Mesothelial cell of epicardium (in vitro differentiated cells): Measurements from ENCODE around the gene SLC4A5. TPM values are rescaled to one million over a fixed set of nuclear protein-coding genes. Genes with fewer than 3 reads are reported as not detected.
A peak's percentile ranks its signal among the peaks of the same experiment; 100 is the strongest.
"Not testable (repeated sequence)": the region's sequence is repeated elsewhere in the genome, so short reads cannot be mapped to it uniquely, and the experiment has no call there.

Experiments used
- DNase-seq, 2 experiments: peaks; one replicate each; pipeline ENCODE4 v3.0.0; 2021; ENCODE audit warnings: low spot score in 2 of 2; ENCODE audit not compliant: unreplicated experiment in 2 of 2
- H3K27ac Mint-ChIP-seq: 2 replicates; pipeline ENCODE4 v1.8.0; 2021; ENCODE audit warnings: mixed read lengths
- H3K27me3 Mint-ChIP-seq: 2 replicates; pipeline ENCODE4 v1.8.0; 2021; ENCODE audit warnings: low read depth, mixed read lengths
- H3K36me3 Mint-ChIP-seq: 2 replicates; pipeline ENCODE4 v1.8.0; 2021; ENCODE audit warnings: mixed read lengths
- H3K4me1 Mint-ChIP-seq: 2 replicates; pipeline ENCODE4 v1.8.0; 2021; ENCODE audit warnings: mixed read lengths
- H3K4me3 Mint-ChIP-seq: 2 replicates; pipeline ENCODE4 v1.8.0; 2021; ENCODE audit warnings: mild to moderate bottlenecking, moderate library complexity, mixed read lengths
- H3K9me3 Mint-ChIP-seq: 2 replicates; pipeline ENCODE4 v1.8.0; 2021; ENCODE audit warnings: mixed read lengths
- total RNA-seq: library from RNA; stranded (reverse); gene quantifications from 3 replicates; pipeline ENCODE4 v1.2.1, GENCODE V29; 2021
- TF ChIP-seq, protein P1 (sequence below): fragments of 200-600 bp; sonication (generic); IDR thresholded peaks from one replicate; pipeline ENCODE4 v1.5.0; 2021; ENCODE audit warnings: antibody characterized with exemption; ENCODE audit not compliant: unreplicated experiment

Gene SLC4A5
- total RNA-seq, 1 donor from 2014 or later = 9.3 TPM

DNA sequence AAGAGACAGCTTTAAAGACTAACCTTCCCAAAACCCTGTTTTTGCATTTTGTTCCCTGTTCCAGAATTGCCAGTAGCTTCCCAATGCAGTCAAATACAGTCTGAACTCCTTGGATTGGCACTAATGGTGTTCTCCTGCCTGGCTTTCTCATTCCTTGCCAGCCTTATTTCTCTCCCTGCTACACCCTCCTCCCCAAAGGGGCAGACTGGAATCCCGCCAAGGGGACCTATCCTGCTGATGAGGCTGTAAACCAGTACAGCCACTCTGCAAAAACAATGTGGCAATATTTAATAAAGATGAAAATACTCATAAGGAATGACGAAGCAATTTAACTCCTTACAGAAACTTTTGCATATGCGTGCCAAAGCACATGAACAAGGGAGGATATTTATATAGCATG, 4.5 kb upstream of the SLC4A5 start:
- no peaks in the 10 kb centered on the region for H3K9me3 Mint-ChIP-seq
- no peaks in the 10 kb centered on the region for H3K4me1 Mint-ChIP-seq
- no peaks in the 10 kb centered on the region for H3K36me3 Mint-ChIP-seq
- no peaks in the 10 kb centered on the region for H3K27me3 Mint-ChIP-seq
- H3K27ac Mint-ChIP-seq = no peak overlapping the region
- TF ChIP-seq, protein P1, sequence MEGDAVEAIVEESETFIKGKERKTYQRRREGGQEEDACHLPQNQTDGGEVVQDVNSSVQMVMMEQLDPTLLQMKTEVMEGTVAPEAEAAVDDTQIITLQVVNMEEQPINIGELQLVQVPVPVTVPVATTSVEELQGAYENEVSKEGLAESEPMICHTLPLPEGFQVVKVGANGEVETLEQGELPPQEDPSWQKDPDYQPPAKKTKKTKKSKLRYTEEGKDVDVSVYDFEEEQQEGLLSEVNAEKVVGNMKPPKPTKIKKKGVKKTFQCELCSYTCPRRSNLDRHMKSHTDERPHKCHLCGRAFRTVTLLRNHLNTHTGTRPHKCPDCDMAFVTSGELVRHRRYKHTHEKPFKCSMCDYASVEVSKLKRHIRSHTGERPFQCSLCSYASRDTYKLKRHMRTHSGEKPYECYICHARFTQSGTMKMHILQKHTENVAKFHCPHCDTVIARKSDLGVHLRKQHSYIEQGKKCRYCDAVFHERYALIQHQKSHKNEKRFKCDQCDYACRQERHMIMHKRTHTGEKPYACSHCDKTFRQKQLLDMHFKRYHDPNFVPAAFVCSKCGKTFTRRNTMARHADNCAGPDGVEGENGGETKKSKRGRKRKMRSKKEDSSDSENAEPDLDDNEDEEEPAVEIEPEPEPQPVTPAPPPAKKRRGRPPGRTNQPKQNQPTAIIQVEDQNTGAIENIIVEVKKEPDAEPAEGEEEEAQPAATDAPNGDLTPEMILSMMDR = no peak
- no peak overlapping the region for H3K4me3 Mint-ChIP-seq
- no peak for DNase-seq

DNA sequence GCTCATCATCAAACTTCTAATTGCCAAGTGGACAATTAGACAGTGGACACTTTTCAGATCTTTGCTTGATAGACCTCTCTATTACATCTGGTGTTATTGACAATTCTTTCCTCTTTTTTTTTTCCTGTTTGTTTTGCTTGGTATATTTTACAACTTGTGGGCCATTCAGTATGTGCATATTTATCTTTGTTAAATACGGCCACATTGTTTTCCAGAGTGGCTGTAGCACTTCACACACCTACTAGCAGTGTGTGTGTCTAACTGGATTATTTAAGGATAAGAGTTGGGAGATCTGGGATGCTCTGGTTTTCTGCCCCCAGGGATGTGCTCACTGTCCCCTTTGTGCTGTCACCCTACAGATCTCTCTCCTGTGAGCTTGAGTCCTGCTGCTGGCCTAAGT, 4.1 kb upstream of the SLC4A5 start:
- no peak for DNase-seq
- Mint-ChIP-seq H3K9me3 (no peaks in the 10 kb centered on the region), H3K4me3 (no peak overlapping the region), H3K4me1 (no peaks in the 10 kb centered on the region), H3K36me3 (no peaks in the 10 kb centered on the region), H3K27me3 (no peaks in the 10 kb centered on the region), H3K27ac (no peak overlapping the region)
- TF ChIP-seq, protein P1 = no peak

DNA sequence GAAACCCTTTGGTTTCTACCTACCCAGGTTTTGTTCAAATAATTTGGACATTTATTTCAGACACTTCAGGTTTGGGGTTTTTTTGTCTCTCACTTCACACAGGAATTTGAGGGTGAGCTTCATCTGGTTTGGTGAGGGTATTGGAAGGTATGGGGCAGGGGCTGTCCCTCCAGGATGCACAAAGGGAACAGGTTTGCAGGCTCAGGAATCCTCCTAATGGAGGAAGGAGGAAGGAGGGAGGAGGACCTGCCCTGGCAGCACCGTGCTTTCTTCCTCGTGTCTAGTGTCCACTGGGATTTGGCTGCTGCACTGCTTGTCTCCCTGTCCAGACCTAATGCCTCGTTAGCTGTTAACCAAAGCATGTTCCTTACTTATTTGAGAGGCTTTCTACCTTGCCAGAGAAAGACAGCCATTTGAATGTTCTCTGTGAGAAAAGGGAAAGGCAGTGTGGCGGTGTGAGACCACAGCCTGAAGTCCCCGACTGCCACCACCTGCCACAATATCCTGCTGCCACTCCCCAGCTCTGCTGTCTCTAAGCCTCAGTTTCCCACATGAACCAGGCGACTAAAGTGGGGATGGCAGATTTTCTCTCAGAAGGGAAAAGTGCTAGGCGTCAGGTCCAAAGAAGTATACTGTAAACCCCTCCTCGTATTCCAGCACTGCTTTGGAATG, 2.2 kb upstream of the SLC4A5 start:
- Mint-ChIP-seq H3K4me1 (no peaks in the 10 kb centered on the region), H3K36me3 (no peaks in the 10 kb centered on the region), H3K9me3 (no peaks in the 10 kb centered on the region), H3K4me3 (no peak overlapping the region), H3K27ac (no peak overlapping the region), H3K27me3 (peaks cover 2% of the 10 kb centered on the region)
- no peak for DNase-seq
- TF ChIP-seq, protein P1 = no peak

DNA sequence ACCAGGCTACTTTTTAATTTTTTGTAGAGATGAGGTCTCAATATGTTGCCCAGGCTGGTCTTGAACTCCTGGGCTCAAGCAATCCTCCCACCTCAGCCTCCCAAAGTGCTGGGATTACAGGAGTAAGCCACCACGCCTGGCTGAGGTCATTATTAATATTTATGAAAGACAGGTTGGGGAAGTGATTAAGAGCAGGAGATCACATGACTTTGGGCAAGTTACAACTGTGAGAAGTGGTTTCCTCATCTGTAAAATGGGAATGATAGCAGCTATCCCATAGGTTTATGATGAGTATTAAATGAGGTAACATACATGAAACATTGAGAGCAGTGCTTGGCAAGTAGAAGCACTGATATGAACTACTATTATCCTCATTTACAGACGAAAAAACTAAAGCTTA, 7.0 kb downstream of the SLC4A5 start:
- not testable (repeated sequence) for H3K36me3 Mint-ChIP-seq, H3K9me3 Mint-ChIP-seq, H3K4me1 Mint-ChIP-seq, H3K4me3 Mint-ChIP-seq, H3K27me3 Mint-ChIP-seq, DNase-seq, H3K27ac Mint-ChIP-seq

DNA sequence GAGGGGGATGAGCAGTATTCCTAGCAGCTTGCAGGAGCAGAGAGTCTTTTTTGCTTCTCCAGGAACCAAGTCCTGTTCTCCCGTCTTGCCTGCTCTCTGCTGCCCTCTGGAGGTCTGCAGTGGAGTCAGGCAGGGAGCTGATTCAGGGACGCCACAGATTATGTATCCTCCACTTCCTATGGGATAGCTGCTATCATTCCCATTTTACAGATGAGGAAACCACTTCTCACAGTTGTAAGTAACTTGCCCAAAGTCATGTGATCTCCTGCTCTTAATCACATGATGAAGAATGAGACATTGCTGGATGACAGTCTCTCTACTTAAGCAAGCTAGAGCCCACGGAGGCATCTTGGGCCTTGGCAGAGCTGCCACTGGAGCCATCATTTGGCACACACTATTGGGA, 8.3 kb downstream of the SLC4A5 start:
- peaks cover 3% of the 10 kb centered on the region for H3K9me3 Mint-ChIP-seq

DNA sequence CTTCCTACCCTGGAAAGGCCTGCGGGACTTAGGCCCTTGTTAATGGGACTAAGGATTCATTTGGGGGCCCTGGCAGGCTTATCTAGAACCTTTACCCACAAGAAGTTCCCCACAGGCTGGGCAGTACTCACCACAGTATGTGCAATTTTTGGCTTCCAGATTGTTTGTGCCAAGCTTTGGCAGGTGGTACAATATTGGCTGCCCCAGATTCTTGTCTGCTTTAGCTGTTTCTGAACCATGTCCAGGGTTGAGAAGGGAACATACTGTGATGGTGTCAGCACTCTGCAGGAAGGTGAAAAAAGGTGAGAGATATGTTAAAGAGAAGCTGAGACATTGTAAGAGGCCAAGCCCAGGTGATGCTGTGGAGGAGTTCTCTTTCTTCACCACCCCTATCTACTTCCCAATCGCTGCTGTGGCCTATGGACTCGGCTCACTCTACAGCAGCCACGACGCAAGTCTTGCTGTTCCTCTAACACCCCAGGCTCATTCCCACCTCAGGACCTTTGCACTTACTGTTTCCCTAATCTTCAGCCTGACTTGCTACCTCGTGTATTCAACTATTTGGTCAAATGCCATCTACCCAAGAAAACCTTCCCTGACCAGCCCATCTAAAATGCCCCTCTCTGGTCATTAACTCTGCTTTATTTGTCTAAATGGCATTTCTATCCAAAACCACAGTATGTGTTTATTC, 9.2 kb downstream of the SLC4A5 start:
- Mint-ChIP-seq H3K4me1 (no peaks in the 10 kb centered on the region), H3K27me3 (no peaks in the 10 kb centered on the region), H3K9me3 (no peaks in the 10 kb centered on the region), H3K27ac (no peak overlapping the region), H3K4me3 (no peak overlapping the region), H3K36me3 (peaks cover 4% of the 10 kb centered on the region)
- TF ChIP-seq, protein P1 = no peak
- no peak for DNase-seq

More for the DNA sequence above, 8.3 kb downstream of the SLC4A5 start:
- DNase-seq = peak; percentile 66 to 85
- Mint-ChIP-seq H3K27me3 (no peaks in the 10 kb centered on the region), H3K4me1 (no peaks in the 10 kb centered on the region), H3K27ac (no peak overlapping the region), H3K36me3 (peaks cover 4% of the 10 kb centered on the region), H3K4me3 (no peak overlapping the region)
- TF ChIP-seq, protein P1 = peak; percentile 73
